Naive thymus-derived CD4-positive, alpha-beta T cell (primary cell): ENCODE results near the gene MFAP4. TPM values are rescaled to one million over a fixed set of nuclear protein-coding genes. Genes with fewer than 3 reads are reported as not detected.

Source experiments
- ATAC-seq: fragments of 150-1000 bp; cut with Tn5 transposase; 2 replicates; pipeline ENCODE4 v1.10.0; 2021; ENCODE audit warnings: mild to moderate bottlenecking, moderate library complexity
- CTCF ChIA-PET: fragments of 350-600 bp; sonication (Branson Sonifier 250); formaldehyde crosslinking; loops from one replicate; lab custom pipeline; 2021; ENCODE audit warnings: antibody characterized with exemption; lab: Charles Lee
- POLR2A ChIA-PET: fragments of 350-600 bp; sonication (Branson Sonifier 250); formaldehyde crosslinking; loops from one replicate; lab custom pipeline; 2021; ENCODE audit warnings: antibody characterized with exemption, inconsistent platforms; lab: Charles Lee
- DNase-seq, 9 donors: peaks; one replicate each; pipeline versions ENCODE4 v3.0.0 to v3.0.0-alpha.2; 2020 to 2022; ENCODE audit warnings: mixed read lengths in 1 of 9
- H3K27ac ChIP-seq: one replicate; pipeline ENCODE4 v1.7.0; 2013; ENCODE audit warnings: mild to moderate bottlenecking, low read depth, low read length, moderate library complexity
- H3K27me3 ChIP-seq, 2 donors: one replicate each; pipeline ENCODE4 v1.7.0; 2013; ENCODE audit warnings: low read length in 2 of 2, mild to moderate bottlenecking in 2 of 2, moderate library complexity in 2 of 2; ENCODE audit not compliant: control insufficient read depth in 2 of 2, insufficient read depth in 2 of 2
- H3K36me3 ChIP-seq, 3 experiments: 1 replicate in 2 of 3; 2 replicates in 1 of 3; pipeline ENCODE4 v1.7.0; 2013; ENCODE audit warnings: low read length in 3 of 3, mild to moderate bottlenecking in 3 of 3, moderate library complexity in 1 of 3; ENCODE audit not compliant: insufficient read depth in 3 of 3, control insufficient read depth in 2 of 3
- H3K4me1 ChIP-seq, 2 donors: one replicate each; pipeline ENCODE4 v1.7.0; 2013; ENCODE audit warnings: low read length in 2 of 2, mild to moderate bottlenecking in 2 of 2, moderate library complexity in 1 of 2; ENCODE audit not compliant: control insufficient read depth in 2 of 2, insufficient read depth in 2 of 2
- H3K4me3 ChIP-seq: 2 replicates; pipeline ENCODE4 v1.7.0; 2013; ENCODE audit warnings: mild to moderate bottlenecking, low read length
- H3K9me3 ChIP-seq, 3 experiments: 1 replicate in 2 of 3; 2 replicates in 1 of 3; pipeline ENCODE4 v1.7.0; 2013; ENCODE audit warnings: low read length in 3 of 3; ENCODE audit not compliant: control insufficient read depth in 2 of 3
- H3K27ac Mint-ChIP-seq, 9 donors: one replicate each; pipeline ENCODE4 v1.8.0; 2020 to 2022; ENCODE audit warnings: mixed read lengths in 9 of 9, mild to moderate bottlenecking in 8 of 9, moderate library complexity in 5 of 9, inconsistent platforms in 2 of 9
- H3K27me3 Mint-ChIP-seq, 5 donors: one replicate each; pipeline ENCODE4 v1.8.0; 2021 to 2022; ENCODE audit warnings: mixed read lengths in 5 of 5, mild to moderate bottlenecking in 1 of 5
- H3K36me3 Mint-ChIP-seq, 5 donors: one replicate each; pipeline ENCODE4 v1.8.0; 2020 to 2022; ENCODE audit warnings: mixed read lengths in 5 of 5, mild to moderate bottlenecking in 3 of 5, inconsistent platforms in 1 of 5
- H3K4me1 Mint-ChIP-seq, 7 donors: one replicate each; pipeline ENCODE4 v1.8.0; 2020 to 2022; ENCODE audit warnings: mixed read lengths in 7 of 7, mild to moderate bottlenecking in 3 of 7, inconsistent platforms in 1 of 7
- H3K4me3 Mint-ChIP-seq, 10 donors: one replicate each; pipeline ENCODE4 v1.8.0; 2020 to 2022; ENCODE audit warnings: mild to moderate bottlenecking in 10 of 10, mixed read lengths in 10 of 10, moderate library complexity in 6 of 10, inconsistent platforms in 2 of 10
- H3K9me3 Mint-ChIP-seq, 11 donors: one replicate each; pipeline ENCODE4 v1.8.0; 2020 to 2022; ENCODE audit warnings: mixed read lengths in 11 of 11, mild to moderate bottlenecking in 4 of 11, inconsistent platforms in 1 of 11, moderate library complexity in 1 of 11
- intact Hi-C, 2 donors: fragments of 100-400 bp; cut with micrococcal nuclease; formaldehyde crosslinking; loops; one replicate each; pipeline ENCODE4 v1.15.1; 2023
- polyA plus RNA-seq, 2 donors: library from polyadenylated mRNA; unstranded; fragments of 300-500 nt; fragmentation: Illumina TruSeq; gene quantifications; one replicate each; pipeline ENCODE4 v1.2.3, GENCODE V29; 2021
- total RNA-seq, 6 experiments: library from RNA in 5 of 6; stranded (reverse) in 5 of 6; gene quantifications; 1 replicate in 5 of 6; 2 replicates in 1 of 6; pipeline ENCODE4 v1.2.3 and lab custom pipeline; 2021 to 2026

MFAP4 gene
- total and polyA plus RNA-seq, 7 experiments from 2014 or later: not detected

- peaks cover 0 to 25% (median 13%) of the 10 kb centered on the region in 5 donors for H3K36me3 Mint-ChIP-seq
- peaks cover 6 to 29% (median 20%) of the 10 kb centered on the region in 7 donors for H3K4me1 Mint-ChIP-seq
Observed at GRCh38 chr17:19377602-19378415, 9.2 kb downstream of the MFAP4 start.

GRCh38 chr17:19376811-19377210 lies 10.2 kb downstream of the MFAP4 start:
- H3K4me3 Mint-ChIP-seq: peak overlapping the region; percentile 83 to 100 (median 97)
- ChIA-PET CTCF (interaction anchor here (1.3 to 2.1 kb wide), 3 partner anchors 7 to 14 kb away, joined by 4 to 29 read pairs (median 10); partner anchors contain the start of gene B9D1), POLR2A (interaction anchor here (2.5 kb wide), 1 partner anchor 15 kb away, joined by 26 read pairs; the partner anchor contains the start of gene B9D1)
- intact Hi-C loops: loop anchor here (1.0 to 10.0 kb wide), 12 partner anchors 15 to 1665 kb away; partner anchors contain the start of genes PRPSAP2 (in 2 of the 2), AKAP10 (in 1 of the 2), ALDH3A2 (in 1 of the 2) and ALKBH5 (in 1 of the 2)
- ATAC-seq: no peak
- H3K27ac Mint-ChIP-seq: peak overlapping the region in 8 of 9 donors; percentile 84 to 99 (median 97)
- peaks cover 0 to 3% (median 0%) of the 10 kb centered on the region in 11 donors for H3K9me3 Mint-ChIP-seq
- Histone ChIP-seq H3K9me3 (no peaks in the 10 kb centered on the region), H3K27me3 (no peaks in the 10 kb centered on the region), H3K4me1 (peaks cover 9 to 12% of the 10 kb centered on the region in 2 donors), H3K36me3 (peaks cover 0 to 23% (median 0%) of the 10 kb centered on the region in 3 experiments), H3K27ac (peak overlapping the region; percentile 81), H3K4me3 (peak overlapping the region; percentile 99)
- no peak for DNase-seq
- peaks cover 6 to 35% (median 28%) of the 10 kb centered on the region in 7 donors for H3K4me1 Mint-ChIP-seq
- peaks cover 0 to 24% (median 13%) of the 10 kb centered on the region in 5 donors for H3K36me3 Mint-ChIP-seq
- no peaks in the 10 kb centered on the region for H3K27me3 Mint-ChIP-seq

More at GRCh38 chr17:19377602-19378415, 9.2 kb downstream of the MFAP4 start:
- Mint-ChIP-seq H3K27me3 (no peaks in the 10 kb centered on the region), H3K27ac (peak overlapping the region; percentile 83 to 99 (median 97)), H3K9me3 (peaks cover 0 to 1% (median 0%) of the 10 kb centered on the region in 11 donors), H3K4me3 (peak overlapping the region; percentile 83 to 100 (median 97))
- Histone ChIP-seq H3K4me3 (peak overlapping the region; percentile 99), H3K4me1 (peaks cover 2 to 6% of the 10 kb centered on the region in 2 donors), H3K9me3 (no peaks in the 10 kb centered on the region), H3K36me3 (peaks cover 0 to 33% (median 0%) of the 10 kb centered on the region in 3 experiments), H3K27me3 (no peaks in the 10 kb centered on the region), H3K27ac (peak overlapping the region; percentile 81)
- ChIA-PET POLR2A (interaction anchor here (0.6 to 2.5 kb wide), 11 partner anchors 9 to 1509 kb away, joined by 3 to 26 read pairs (median 4); partner anchors contain the start of genes AKAP10, ALDH3A2 and B9D1), CTCF (interaction anchor here (0.8 to 2.1 kb wide), 6 partner anchors 8 to 389 kb away, joined by 3 to 29 read pairs (median 5); partner anchors contain the start of gene B9D1)
- DNase-seq: peak; percentile 85 to 95 (median 92)
- intact Hi-C loops: loop anchor here (1.0 to 10.0 kb wide), 14 partner anchors 16 to 1664 kb away; partner anchors contain the start of genes ALDH3A2 (in 2 of the 2), B9D1 (in 2 of the 2), PRPSAP2 (in 2 of the 2) and AKAP10 (in 1 of the 2)
- peak; percentile 89 for ATAC-seq

GRCh38 chr17:19375732-19376131 lies 11.3 kb downstream of the MFAP4 start:
- H3K4me1 Mint-ChIP-seq: peaks cover 6 to 46% (median 38%) of the 10 kb centered on the region in 7 donors
- H3K9me3 ChIP-seq: no peaks in the 10 kb centered on the region
- H3K27ac Mint-ChIP-seq: peak overlapping the region in 2 of 9 donors; percentile 18 to 38
- H3K4me3 ChIP-seq: no peak overlapping the region
- peaks cover 18 to 23% of the 10 kb centered on the region in 2 donors for H3K4me1 ChIP-seq
- intact Hi-C loops: loop anchor here (5.0 to 10.0 kb wide), 10 partner anchors 87 to 1667 kb away; partner anchors contain the start of genes PRPSAP2 (in 2 of the 2), AKAP10 (in 1 of the 2), ALDH3A2 (in 1 of the 2) and ALKBH5 (in 1 of the 2)
- H3K27me3 ChIP-seq: no peaks in the 10 kb centered on the region
- H3K27ac ChIP-seq: no peak overlapping the region
- H3K9me3 Mint-ChIP-seq: peaks cover 0 to 3% (median 0%) of the 10 kb centered on the region in 11 donors
- peaks cover 0 to 12% (median 0%) of the 10 kb centered on the region in 3 experiments for H3K36me3 ChIP-seq
- ChIA-PET POLR2A (interaction anchor here (1.0 kb wide), 1 partner anchor 87 kb away, joined by 4 read pairs; no protein-coding TSS in a partner anchor), CTCF (interaction anchor here (0.7 kb wide), 1 partner anchor 119 kb away, joined by 3 read pairs; no protein-coding TSS in a partner anchor)
- H3K27me3 Mint-ChIP-seq: no peaks in the 10 kb centered on the region
- peaks cover 0 to 24% (median 12%) of the 10 kb centered on the region in 5 donors for H3K36me3 Mint-ChIP-seq
- ATAC-seq: no peak
- peak overlapping the region in 6 of 10 donors; percentile 6 to 70 (median 49) for H3K4me3 Mint-ChIP-seq
- no peak for DNase-seq

GRCh38 chr17:19374136-19374535 lies 12.9 kb downstream of the MFAP4 start:
- Histone ChIP-seq H3K9me3 (no peaks in the 10 kb centered on the region), H3K27ac (no peak overlapping the region), H3K36me3 (peaks cover 0 to 4% (median 0%) of the 10 kb centered on the region in 3 experiments), H3K4me3 (no peak overlapping the region), H3K27me3 (no peaks in the 10 kb centered on the region), H3K4me1 (peaks cover 31 to 39% of the 10 kb centered on the region in 2 donors)
- POLR2A ChIA-PET: no interaction called here
- Mint-ChIP-seq H3K4me3 (peak overlapping the region in 1 of 10 donors; percentile 16), H3K4me1 (peaks cover 14 to 54% (median 49%) of the 10 kb centered on the region in 7 donors), H3K27ac (no peak overlapping the region), H3K27me3 (no peaks in the 10 kb centered on the region), H3K36me3 (peaks cover 0 to 15% (median 0%) of the 10 kb centered on the region in 5 donors), H3K9me3 (peaks cover 0 to 2% (median 0%) of the 10 kb centered on the region in 11 donors)
- CTCF ChIA-PET: interaction anchor here (0.5 to 1.1 kb wide), 2 partner anchors 11 to 1414 kb away, joined by 3 read pairs; partner anchors contain the start of gene B9D1
- DNase-seq: no peak
- intact Hi-C loops: loop anchor here in 1 of 2 donors (10.0 kb wide), 1 partner anchor 519 kb away; the partner anchor contains the start of gene PRPSAP2
- ATAC-seq: no peak

GRCh38 chr17:19372866-19373504 lies 14.0 kb downstream of the MFAP4 start:
- ATAC-seq (no peak), DNase-seq (no peak)
- no peaks in the 10 kb centered on the region for H3K27me3 ChIP-seq
- peaks cover 20 to 60% (median 52%) of the 10 kb centered on the region in 7 donors for H3K4me1 Mint-ChIP-seq
- no peak overlapping the region for H3K27ac ChIP-seq
- no peaks in the 10 kb centered on the region for H3K9me3 ChIP-seq
- peaks cover 0 to 2% (median 0%) of the 10 kb centered on the region in 11 donors for H3K9me3 Mint-ChIP-seq
- intact Hi-C loops: loop anchor here in 1 of 2 donors (10.0 kb wide), 1 partner anchor 518 kb away; the partner anchor contains the start of gene PRPSAP2
- peaks cover 0 to 4% (median 0%) of the 10 kb centered on the region in 3 experiments for H3K36me3 ChIP-seq
- no peak overlapping the region for H3K27ac Mint-ChIP-seq
- ChIA-PET POLR2A (no interaction called here), CTCF (no interaction called here)
- H3K4me3 Mint-ChIP-seq: no peak overlapping the region
- H3K36me3 Mint-ChIP-seq: peaks cover 0 to 15% (median 0%) of the 10 kb centered on the region in 5 donors
- no peak overlapping the region for H3K4me3 ChIP-seq
- no peaks in the 10 kb centered on the region for H3K27me3 Mint-ChIP-seq
- peaks cover 31 to 45% of the 10 kb centered on the region in 2 donors for H3K4me1 ChIP-seq
